Nephron (organoid): ENCODE data around the gene STX1A.
"Not testable (repeated sequence)": the region's sequence is repeated elsewhere in the genome, so short reads cannot be mapped to it uniquely, and the experiment has no call there.

Experiments
- H3K27ac Mint-ChIP-seq, 3 experiments: 2 replicates each; pipeline ENCODE4 v1.8.0; 2020; ENCODE audit warnings: mixed read lengths in 3 of 3, mild to moderate bottlenecking in 2 of 3, moderate library complexity in 1 of 3
- H3K27me3 Mint-ChIP-seq: 2 replicates; pipeline ENCODE4 v1.8.0; 2021; ENCODE audit warnings: low read depth, mild to moderate bottlenecking, moderate library complexity, mixed read lengths
- H3K36me3 Mint-ChIP-seq: 2 replicates; pipeline ENCODE4 v1.8.0; 2020; ENCODE audit warnings: low read depth, mixed read lengths
- H3K4me1 Mint-ChIP-seq: 2 replicates; pipeline ENCODE4 v1.8.0; 2020; ENCODE audit warnings: mixed read lengths
- H3K4me3 Mint-ChIP-seq, 3 experiments: 2 replicates each; pipeline ENCODE4 v1.8.0; 2020; ENCODE audit warnings: mild to moderate bottlenecking in 3 of 3, mixed read lengths in 3 of 3, moderate library complexity in 2 of 3
- H3K9me3 Mint-ChIP-seq: 2 replicates; pipeline ENCODE4 v1.8.0; 2020; ENCODE audit warnings: mixed read lengths
- TF ChIP-seq, protein P1 (sequence below), 3 experiments: fragments of 200-600 bp; sonication (generic); IDR thresholded peaks; one replicate each; pipeline ENCODE4 v1.5.0; 2021; ENCODE audit warnings: antibody characterized with exemption in 3 of 3; ENCODE audit not compliant: unreplicated experiment in 3 of 3

The STX1A gene

GRCh38 chr7:73679709-73680108 lies 39.8 kb downstream of the STX1A start:
- Mint-ChIP-seq H3K36me3 (peaks cover 23% of the 10 kb centered on the region), H3K27ac (no peak overlapping the region), H3K4me1 (peaks cover 30% of the 10 kb centered on the region), H3K9me3 (no peaks in the 10 kb centered on the region), H3K27me3 (no peaks in the 10 kb centered on the region), H3K4me3 (peak overlapping the region; percentile 47 to 99 (median 52))
- TF ChIP-seq, protein P1, sequence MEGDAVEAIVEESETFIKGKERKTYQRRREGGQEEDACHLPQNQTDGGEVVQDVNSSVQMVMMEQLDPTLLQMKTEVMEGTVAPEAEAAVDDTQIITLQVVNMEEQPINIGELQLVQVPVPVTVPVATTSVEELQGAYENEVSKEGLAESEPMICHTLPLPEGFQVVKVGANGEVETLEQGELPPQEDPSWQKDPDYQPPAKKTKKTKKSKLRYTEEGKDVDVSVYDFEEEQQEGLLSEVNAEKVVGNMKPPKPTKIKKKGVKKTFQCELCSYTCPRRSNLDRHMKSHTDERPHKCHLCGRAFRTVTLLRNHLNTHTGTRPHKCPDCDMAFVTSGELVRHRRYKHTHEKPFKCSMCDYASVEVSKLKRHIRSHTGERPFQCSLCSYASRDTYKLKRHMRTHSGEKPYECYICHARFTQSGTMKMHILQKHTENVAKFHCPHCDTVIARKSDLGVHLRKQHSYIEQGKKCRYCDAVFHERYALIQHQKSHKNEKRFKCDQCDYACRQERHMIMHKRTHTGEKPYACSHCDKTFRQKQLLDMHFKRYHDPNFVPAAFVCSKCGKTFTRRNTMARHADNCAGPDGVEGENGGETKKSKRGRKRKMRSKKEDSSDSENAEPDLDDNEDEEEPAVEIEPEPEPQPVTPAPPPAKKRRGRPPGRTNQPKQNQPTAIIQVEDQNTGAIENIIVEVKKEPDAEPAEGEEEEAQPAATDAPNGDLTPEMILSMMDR (IDR thresholded peaks at IDR 0.05; ENCODE audit: unreplicated experiment in 3 of 3), result no peak

DNA sequence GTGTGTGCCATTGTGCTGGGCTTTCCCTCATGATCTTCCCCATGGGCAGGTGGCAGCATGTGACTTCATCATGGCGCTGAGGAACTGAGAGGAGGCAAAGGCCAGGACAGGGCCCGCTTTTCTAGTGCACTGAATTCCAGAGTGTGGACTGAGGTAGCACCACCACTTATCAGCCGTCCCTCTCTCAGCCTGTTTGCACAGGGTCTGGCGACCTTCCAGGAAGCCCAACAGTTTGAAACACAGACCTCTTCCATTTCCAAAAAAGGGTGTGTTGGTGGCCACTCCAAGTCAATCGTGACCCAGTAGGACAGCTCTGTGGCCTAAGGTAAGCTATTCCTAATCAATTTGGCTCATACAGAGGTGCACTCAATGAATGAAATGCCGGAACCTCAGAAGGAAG lies 40.6 kb downstream of the STX1A start:
- Mint-ChIP-seq H3K4me3 (peak overlapping the region; percentile 27 to 99 (median 50)), H3K9me3 (no peaks in the 10 kb centered on the region), H3K27me3 (no peaks in the 10 kb centered on the region), H3K27ac (no peak overlapping the region), H3K4me1 (peaks cover 27% of the 10 kb centered on the region), H3K36me3 (peaks cover 23% of the 10 kb centered on the region)
- TF ChIP-seq, protein P1 (IDR thresholded peaks at IDR 0.05; ENCODE audit: unreplicated experiment in 3 of 3), result no peak

DNA sequence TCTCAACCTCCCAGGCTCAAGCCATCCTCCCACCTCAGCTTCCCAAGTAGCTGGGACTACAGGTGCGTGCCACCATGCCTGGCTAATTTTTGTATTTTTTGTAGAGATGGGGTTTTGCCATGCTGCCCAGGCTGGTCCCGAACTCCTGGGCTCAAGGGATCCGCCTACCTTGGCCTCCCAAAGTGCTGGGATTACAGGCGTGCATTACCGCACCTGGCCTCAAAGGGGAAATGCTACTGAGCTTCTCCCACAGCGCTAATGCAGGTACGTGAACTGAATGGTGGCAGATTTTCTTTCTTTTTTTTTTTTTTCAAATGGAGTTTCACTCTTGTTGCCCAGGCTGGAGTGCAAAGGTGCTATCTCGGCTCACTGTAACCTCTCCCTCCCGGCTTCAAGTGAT lies 43.4 kb downstream of the STX1A start:
- H3K4me3 Mint-ChIP-seq, H3K27me3 Mint-ChIP-seq, H3K9me3 Mint-ChIP-seq, H3K27ac Mint-ChIP-seq: not testable (repeated sequence)
- Mint-ChIP-seq H3K36me3 (peaks cover 28% of the 10 kb centered on the region), H3K4me1 (peaks cover 15% of the 10 kb centered on the region)

DNA sequence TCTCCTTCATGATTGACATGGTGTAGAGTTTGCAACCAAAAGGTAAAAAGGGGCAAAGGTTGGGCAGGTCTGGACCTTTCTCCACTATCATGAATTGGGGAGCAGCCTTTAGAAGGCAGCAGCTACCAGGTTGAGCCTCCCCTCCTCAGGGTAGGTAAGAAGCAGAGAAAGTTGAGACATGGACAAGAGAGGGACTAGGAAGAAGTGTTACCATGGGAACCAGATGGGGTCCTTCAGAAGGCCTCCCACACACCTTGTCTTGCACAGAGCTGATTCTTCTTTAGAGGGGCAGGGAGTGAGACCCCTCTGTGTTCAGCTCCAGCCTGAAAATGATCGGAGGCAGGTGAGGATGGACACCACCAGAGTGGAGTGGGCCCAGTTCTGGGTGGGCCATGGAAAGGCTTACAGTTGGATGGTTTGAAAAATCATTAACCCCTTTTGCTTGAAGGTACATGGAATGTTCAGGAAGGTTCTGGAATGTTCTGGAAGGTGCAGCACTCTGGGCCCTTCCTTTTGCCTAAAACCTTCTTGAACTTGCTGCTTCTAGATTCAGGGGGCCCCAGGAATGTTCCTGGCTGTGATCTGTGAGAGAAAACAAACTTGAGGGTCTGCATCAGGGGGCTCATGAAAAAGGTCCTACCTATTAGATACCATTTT lies 44.9 kb downstream of the STX1A start:
- peaks cover 9% of the 10 kb centered on the region for H3K4me1 Mint-ChIP-seq
- TF ChIP-seq, protein P1 (IDR thresholded peaks at IDR 0.05; ENCODE audit: unreplicated experiment in 3 of 3), result no peak
- H3K27ac Mint-ChIP-seq, result peak overlapping the region in 1 of 3 experiments; percentile 55
- H3K36me3 Mint-ChIP-seq, result peaks cover 22% of the 10 kb centered on the region
- H3K4me3 Mint-ChIP-seq, result no peak overlapping the region
- no peaks in the 10 kb centered on the region for H3K27me3 Mint-ChIP-seq
- H3K9me3 Mint-ChIP-seq, result no peaks in the 10 kb centered on the region

GRCh38 chr7:73671857-73672445 lies 47.5 kb downstream of the STX1A start:
- H3K9me3 Mint-ChIP-seq, result no peaks in the 10 kb centered on the region
- TF ChIP-seq, protein P1 (IDR thresholded peaks at IDR 0.05; ENCODE audit: unreplicated experiment in 3 of 3), result no peak
- H3K36me3 Mint-ChIP-seq, result peaks cover 7% of the 10 kb centered on the region
- H3K27me3 Mint-ChIP-seq, result peaks cover 3% of the 10 kb centered on the region
- peak overlapping the region in 2 of 3 experiments; percentile 24 to 47 for H3K27ac Mint-ChIP-seq
- peak overlapping the region; percentile 37 to 67 (median 58) for H3K4me3 Mint-ChIP-seq
- H3K4me1 Mint-ChIP-seq, result peaks cover 11% of the 10 kb centered on the region

DNA sequence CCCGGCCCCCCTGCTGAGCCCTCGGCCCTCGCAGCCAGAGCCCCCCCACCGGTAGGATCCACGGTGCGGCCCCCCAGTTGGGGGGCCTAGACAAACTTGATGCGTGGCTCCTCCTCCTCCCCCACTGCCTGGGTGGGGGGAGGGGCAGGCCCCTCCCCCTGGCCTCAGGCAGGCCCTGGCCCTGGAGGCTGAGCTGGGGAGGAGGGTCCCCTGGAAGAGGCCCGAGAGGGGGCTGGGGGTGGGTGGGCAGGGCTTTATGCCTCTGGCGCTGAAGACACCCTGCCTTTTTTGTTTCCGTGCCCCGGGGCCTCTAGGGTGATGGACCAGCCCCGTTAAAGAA lies 48.2 kb downstream of the STX1A start:
- H3K9me3 Mint-ChIP-seq, result no peaks in the 10 kb centered on the region
- H3K27me3 Mint-ChIP-seq, result peaks cover 3% of the 10 kb centered on the region
- TF ChIP-seq, protein P1 (IDR thresholded peaks at IDR 0.05; ENCODE audit: unreplicated experiment in 3 of 3), result no peak
- H3K36me3 Mint-ChIP-seq, result peaks cover 7% of the 10 kb centered on the region
- no peak overlapping the region for H3K4me3 Mint-ChIP-seq
- H3K4me1 Mint-ChIP-seq, result peaks cover 11% of the 10 kb centered on the region
- no peak overlapping the region for H3K27ac Mint-ChIP-seq
